Right ventricle myocardium superior (tissue), 1 donor: ENCODE results near the gene BTD. TPM values are rescaled to one million over a fixed set of nuclear protein-coding genes. Genes with fewer than 3 reads are reported as not detected.

Experiments used
- ATAC-seq: fragments of 200-7000 bp; cut with Tn5 transposase; one replicate; pipeline ENCODE4 v1.9.1; 2020; ENCODE audit warnings: mild to moderate bottlenecking; ENCODE audit not compliant: poor library complexity
- DNase-seq: peaks from one replicate; pipeline ENCODE4 v3.0.0-alpha.2; 2020
- intact Hi-C: fragments of 100-400 bp; cut with DNase I; formaldehyde crosslinking; loops from one replicate; pipeline ENCODE4 v1.11.2; 2022
- total RNA-seq: library from RNA; stranded (reverse); fragmentation: NEBNext Ultra II Directional; extraction: Animal tissue kit (Norgen Biotek cat#: 25700); gene quantifications from one replicate; pipeline ENCODE4 v1.2.1, GENCODE V29; 2021
- donor health status: DM: no; HTN: yes; CAD: no; lungs with severe emphysema.

Gene BTD
- total RNA-seq, 1 donor from 2014 or later: 10.3 TPM

DNA sequence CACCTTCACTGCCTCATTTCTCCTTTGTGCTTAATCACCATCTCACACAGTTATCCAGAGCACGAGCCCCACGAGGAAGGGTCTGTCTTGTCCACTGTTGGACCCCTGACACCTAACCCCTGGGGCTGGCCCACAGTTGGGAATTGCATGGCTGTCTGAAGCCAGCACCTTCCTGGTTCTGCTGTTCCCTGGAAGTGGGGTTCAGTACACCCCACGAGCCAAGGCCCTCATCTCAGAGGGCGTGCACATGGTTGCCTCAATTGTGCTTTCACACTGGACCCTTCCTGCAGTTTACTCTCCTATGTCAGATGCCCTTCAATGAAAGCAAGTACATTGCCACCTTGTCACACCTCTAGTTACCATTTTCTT is 30.7 kb downstream of the BTD start:
- intact Hi-C loops: loop anchor here (5.0 to 10.0 kb wide), 2 partner anchors 180 to 613 kb away; no protein-coding TSS in a partner anchor
- no peak for DNase-seq
- ATAC-seq: no peak

DNA sequence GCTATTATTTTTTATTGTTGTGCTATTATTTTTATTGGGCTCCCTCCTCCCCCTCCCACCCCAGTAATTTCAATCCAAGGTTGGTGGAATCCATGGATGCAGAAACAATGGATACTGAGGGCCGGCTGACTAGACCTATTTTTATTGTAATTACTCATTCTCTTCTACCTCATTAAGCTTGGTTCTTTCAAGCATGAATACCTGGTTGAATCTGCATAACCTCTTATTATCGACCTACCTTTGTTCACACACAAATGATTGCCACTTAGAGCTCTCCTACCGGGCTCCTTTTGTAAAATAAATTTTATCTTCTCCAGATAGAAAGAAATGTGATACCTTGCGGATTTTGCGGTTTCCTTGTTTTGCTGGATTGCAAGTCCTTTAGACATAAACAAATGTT is 31.6 kb downstream of the BTD start:
- intact Hi-C loops: loop anchor here (5.0 to 10.0 kb wide), 2 partner anchors 179 to 612 kb away; no protein-coding TSS in a partner anchor
- DNase-seq: no peak
- ATAC-seq: no peak

DNA sequence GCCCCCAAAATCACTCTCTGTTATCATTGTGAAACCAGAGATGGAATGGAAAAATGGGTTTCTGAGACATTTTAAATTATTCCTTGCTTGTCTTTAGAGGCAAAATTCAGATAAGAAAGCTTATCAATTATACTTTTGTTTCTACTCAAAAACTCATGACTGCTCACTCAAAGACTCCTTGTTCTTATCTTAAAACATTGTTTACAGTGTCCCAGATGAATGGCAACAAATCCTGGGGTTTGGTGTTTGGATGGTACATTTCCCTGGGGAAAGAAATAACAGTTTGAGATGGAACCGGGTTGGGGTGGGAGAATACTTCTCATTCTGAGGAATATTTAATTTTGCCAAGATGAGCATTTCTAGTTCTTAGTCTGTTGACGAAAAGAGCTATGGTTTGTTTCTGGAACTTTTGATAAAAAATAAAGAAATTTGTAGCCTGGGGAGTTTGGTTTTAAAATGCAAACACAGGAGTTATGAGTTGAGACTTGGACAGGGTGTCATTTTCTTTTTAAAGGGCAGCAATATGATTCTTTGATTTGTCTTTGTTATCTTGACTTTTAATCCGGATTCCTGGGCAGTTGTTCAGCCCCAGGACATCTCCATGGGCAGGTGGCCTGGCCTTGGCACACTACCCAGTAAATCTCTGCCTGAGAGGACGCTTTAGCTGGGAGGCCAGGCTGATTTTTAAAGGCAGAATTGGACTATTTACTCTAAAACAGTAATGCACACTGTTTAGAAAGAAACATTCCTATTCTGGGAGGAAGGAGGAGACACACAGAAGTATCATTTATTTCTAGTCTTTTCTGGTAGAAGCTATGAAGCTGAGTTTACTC is 32.4 kb downstream of the BTD start:
- intact Hi-C loops: loop anchor here (5.0 to 10.0 kb wide), 2 partner anchors 178 to 611 kb away; no protein-coding TSS in a partner anchor
- no peak for DNase-seq

DNA sequence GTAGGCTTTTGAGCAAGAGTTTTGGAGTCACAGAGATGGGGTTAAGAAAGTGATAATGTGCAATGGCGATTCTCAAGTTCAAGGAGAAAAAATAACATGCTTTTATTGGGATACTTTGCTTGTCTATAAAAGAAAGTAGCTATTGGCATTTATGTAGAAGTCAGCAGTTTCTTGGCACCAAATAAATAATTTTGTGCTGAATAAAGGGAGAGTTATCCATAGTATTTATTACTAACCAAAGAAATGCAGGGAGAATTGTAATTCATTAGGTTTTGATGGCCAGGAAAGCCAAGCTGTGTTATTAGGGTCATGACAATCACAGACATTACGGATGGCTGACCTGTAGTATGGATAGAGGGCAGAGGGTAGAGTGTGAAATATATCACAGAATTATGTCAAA is 33.1 kb downstream of the BTD start:
- no peak for ATAC-seq
- intact Hi-C loops: loop anchor here (5.0 to 10.0 kb wide), 2 partner anchors 178 to 610 kb away; no protein-coding TSS in a partner anchor
- DNase-seq: no peak

More for the DNA sequence above, 32.4 kb downstream of the BTD start:
- no peak for ATAC-seq

DNA sequence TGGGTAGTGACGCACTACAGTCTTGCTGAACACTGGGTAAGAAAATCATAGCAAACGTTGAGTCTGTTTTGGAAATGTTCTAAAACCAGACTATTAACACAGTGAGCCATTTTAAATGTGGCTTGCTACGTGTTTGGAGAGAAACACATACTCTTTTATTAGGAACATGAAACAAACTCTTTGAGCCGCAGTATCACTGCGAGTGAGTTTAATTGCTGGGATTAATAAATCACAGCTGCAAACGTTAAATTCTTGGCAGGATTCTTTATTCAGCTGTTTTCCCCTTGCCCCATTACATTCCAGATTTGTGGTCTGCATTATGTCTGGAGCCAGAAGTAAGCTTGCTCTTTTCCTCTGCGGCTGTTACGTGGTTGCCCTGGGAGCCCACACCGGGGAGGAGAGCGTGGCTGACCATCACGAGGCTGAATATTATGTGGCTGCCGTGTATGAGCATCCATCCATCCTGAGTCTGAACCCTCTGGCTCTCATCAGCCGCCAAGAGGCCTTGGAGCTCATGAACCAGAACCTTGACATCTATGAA is 33.6 kb downstream of the BTD start:
- intact Hi-C loops: loop anchor here (10.0 kb wide), 1 partner anchor 610 kb away; no protein-coding TSS in a partner anchor
- no peak for DNase-seq
- ATAC-seq: no peak

DNA sequence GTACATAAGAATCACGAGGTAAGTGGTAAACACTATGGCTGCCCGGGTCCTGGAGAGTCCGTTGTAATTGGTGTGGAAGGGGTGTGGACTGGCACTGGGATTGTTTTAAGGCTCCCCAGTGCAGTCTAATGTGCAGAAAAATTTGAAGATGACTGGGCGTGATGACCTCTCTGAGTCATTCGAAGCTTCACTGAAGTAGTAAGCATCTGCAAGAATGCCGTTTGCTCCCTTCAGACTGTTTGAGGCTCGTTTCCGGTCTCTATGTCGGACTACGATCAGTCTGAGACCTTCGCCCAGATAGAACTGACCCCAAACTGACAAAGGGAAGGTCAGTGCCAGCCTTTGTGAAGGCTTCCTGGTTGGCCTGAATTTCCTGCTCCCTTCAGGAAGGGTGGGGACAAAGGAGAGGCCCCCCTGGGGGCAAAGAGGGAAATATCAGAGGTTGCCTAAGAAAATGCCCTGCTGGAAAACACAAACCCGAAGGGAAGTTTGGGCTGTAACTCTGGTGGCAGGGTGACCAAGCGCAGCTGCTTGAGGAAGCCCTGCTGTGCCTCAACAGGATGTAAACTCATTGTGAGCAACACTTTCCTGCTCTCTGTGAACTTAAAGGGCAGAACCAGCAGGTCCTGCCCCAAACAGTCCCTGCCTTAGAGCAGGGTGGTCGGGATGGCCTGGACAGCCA is 34.6 kb downstream of the BTD start:
- intact Hi-C loops: loop anchor here (10.0 kb wide), 1 partner anchor 609 kb away; no protein-coding TSS in a partner anchor
- DNase-seq: peak; percentile 52
- ATAC-seq: peak; percentile 50

DNA sequence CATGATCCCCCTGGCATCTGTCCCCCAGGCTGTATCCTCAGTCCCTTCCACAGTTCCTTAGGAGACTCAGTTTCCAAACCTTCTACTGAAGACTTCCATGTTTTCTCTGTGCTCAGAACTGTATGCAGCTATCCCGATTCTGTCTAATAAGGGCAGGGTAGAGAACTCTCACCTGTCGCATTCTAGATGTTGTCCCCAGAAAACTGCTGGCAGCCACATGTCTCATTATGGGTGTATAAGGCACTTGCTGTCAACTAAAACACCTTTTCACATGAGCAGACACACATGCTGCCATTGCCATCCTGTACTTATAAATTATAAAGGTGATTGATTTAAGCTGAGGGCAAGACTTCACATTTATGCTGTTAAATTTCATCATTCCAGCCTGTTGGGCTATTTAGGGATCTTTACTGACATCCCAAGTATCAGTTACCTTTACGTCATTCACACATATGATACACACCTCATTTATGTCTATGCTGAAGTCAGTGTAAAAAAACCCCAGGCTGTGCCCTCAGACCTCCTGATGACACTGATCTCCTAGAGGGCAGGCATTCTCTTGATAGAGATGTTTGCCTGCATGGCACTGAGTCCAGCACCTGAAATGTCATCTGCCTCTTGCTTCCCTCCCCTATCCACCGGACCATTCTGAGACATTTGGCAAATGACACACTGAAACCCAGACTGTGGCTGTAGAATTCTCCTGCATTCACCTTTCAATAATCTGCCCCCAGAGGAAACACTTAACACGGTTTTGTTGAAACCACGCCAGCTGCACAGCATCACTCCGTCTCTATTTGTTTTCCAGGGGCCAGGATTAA is 35.8 kb downstream of the BTD start:
- intact Hi-C loops: loop anchor here (10.0 kb wide), 1 partner anchor 607 kb away; no protein-coding TSS in a partner anchor
- no peak for ATAC-seq
- no peak for DNase-seq

DNA sequence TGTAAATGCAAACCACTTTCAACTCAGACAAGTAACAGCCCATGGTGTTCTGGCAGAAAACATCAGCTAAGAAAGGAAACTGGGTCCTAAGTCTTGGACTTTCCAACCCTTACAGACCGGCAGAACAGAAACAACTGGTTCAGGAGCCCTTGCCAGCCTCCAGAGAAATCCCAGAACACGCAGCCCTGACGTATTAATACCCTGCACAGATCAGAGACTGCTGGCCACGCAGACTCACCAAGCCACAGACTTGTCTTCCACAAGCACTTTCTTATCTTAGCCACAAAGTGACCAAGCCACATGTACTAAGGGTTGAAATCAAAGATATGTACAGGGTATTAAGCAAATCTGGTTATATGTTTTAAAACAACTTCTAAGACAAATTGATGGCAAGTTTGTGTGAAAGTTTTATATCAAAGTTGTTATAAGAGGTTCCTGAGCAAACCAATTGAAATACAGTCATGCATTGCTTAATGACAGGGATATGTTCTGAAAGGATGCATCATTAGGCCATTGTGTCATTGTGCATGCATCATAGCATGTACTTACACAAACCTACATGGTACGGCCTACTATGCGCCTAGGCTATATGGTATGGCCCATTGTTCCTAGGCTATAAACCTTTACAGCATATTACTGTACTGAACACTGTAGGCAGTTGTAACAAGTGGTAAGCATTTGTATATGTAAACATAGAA is 36.8 kb downstream of the BTD start:
- no peak for ATAC-seq
- intact Hi-C loops: loop anchor here (10.0 kb wide), 1 partner anchor 606 kb away; no protein-coding TSS in a partner anchor

DNA sequence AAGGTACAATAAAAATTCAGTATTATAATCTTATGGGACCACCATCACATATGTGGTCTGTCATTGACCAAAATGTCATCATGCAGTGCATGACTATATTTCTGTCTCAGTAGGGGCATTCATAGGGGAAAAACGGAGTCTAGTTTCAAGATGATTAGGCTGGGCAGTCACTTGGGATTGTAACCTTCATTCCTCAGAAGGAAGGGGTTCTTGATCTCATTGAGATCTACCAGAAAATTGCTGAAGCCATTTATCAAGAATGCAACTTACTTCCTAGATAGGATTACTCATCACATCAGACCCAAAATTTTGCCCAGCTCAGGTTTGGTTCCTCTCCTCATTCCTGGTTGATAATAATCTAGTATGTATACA is 37.3 kb downstream of the BTD start:
- intact Hi-C loops: loop anchor here (10.0 kb wide), 1 partner anchor 606 kb away; no protein-coding TSS in a partner anchor
- DNase-seq: no peak
- ATAC-seq: no peak

More for the DNA sequence above, 36.8 kb downstream of the BTD start:
- DNase-seq: no peak

DNA sequence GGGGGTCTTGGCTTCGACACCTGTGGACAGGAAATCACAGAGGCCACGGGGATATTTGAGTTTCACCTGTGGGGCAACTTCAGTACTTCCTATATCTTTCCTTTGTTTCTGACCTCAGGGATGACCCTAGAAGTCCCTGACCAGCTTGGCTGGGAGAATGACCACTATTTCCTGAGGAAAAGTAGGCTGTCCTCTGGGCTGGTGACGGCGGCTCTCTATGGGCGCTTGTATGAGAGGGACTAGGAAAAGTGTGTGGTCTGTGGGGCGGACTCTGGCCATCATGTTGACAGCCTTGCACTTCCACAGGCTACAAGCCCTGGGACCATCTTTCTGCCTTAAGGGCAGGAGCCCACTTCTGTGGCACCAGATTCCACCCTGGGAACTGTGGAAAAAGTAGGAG is 43.7 kb downstream of the BTD start:
- DNase-seq: no peak
- intact Hi-C loops: no loop called here
- no peak for ATAC-seq

DNA sequence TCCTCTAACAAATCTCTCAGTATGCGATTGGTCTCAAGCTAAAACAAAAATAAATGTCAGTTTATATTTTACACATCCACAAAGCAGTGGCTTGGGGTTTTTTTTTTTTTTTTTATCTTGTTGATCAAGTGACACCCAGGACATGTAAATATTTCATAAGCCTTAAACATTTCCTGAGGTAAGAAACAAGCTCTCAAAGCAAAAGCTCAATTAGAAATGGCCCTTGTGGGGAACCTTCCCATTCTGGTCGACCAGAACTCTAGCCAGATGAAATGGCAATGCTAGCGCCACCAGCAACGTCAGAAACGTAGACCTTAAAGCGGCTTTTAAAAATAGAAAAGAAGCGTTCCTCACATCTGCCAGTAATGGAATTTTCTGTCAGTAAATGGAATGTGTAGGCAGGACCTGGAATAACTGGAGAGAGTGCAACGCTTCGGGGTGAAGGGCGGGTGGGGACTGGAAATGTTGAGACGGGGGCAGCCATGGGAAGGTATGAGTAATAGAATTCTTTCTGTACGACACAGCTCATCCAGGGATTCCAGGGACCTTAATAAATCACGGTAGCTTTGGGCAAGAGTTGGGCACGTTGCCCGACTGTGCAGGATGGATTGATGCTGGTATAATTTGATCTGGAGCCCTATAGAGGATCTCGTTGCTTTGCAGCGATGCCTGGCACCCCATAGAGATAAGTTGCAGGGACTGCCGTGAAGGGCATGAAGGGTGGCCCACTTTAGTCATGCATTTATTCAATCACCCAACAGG is 44.4 kb downstream of the BTD start:
- ATAC-seq: no peak
- no peak for DNase-seq
- intact Hi-C loops: no loop called here

DNA sequence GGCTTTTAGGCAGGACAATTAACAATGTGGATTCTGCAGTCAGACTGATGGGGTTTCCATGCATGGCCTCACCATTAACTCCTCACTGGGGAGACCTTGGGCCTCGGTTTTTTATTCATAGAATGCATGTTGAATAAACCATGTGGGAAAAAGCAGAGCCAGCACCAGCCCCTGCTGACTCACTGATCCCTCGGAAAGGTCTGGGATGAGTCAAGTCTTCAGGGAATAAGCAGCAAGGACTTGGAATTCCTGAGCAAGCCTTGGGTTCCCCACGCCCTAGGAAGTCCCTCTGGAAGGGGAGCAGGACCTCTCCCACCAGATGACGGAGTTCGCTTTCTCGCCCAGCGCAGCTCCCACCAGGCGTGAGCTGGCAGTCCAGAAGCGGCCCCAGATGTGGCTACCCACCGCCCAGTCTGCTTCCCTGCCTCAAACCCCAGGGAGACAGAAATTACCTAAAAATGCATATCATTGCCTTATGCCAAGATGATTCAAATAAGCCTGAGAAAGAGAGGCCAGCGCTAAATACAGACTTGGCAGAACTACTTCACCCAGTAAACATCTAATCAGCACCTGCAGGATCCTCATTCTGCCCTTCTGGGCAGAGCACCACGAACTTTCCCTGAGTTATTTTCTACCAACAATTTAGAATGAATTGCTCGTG is 45.4 kb downstream of the BTD start:
- ATAC-seq (peak; percentile 71), DNase-seq (peak; percentile 50)
- intact Hi-C loops: no loop called here

DNA sequence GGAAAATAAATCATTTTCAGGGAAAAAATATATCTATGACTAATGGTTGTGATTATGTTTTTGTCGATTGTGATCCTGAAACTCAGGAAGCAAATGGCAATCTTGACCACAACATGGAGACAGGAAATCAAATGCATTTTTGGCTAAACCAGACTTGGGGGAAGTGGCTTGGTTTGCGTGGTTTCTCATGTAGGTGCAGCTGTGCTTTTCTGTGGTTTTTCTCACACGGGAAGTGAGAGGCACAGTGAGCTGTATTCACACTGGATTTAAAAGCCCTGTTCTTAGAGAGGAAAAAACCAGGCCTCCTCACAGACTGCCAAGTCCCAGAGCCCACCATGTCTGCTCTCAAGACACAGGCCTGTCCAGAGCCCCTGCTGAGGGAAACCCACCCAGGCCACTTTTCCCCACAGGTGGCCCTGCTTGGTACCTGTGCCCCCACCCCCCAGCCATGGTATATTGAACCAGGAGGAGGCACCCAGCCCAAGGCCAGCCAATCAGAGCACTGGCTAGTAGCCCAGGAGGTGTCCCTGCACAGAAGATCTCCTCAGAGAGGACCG is 46.1 kb downstream of the BTD start:
- intact Hi-C loops: no loop called here
- ATAC-seq (peak; percentile 61), DNase-seq (no peak)

DNA sequence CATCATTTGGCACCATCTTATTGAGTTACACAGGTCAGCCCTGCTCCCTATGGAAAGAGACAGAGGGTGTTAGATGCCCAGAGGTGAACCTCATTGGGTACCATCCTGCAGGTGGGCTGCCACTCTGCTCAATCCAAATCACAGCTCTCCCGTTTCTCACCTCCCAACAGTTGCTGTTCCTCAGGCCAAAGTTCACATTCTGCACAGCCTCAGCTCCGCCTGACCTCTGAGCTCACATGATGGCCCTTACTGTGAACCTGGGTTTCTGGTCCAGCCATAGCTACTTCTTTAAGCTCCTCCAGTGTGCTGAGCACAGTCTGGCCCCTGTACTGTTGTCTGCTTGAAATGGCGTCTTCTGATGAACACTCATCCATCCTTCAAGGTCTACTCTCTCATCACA is 47.8 kb downstream of the BTD start:
- DNase-seq (no peak), ATAC-seq (no peak)
- intact Hi-C loops: no loop called here

DNA sequence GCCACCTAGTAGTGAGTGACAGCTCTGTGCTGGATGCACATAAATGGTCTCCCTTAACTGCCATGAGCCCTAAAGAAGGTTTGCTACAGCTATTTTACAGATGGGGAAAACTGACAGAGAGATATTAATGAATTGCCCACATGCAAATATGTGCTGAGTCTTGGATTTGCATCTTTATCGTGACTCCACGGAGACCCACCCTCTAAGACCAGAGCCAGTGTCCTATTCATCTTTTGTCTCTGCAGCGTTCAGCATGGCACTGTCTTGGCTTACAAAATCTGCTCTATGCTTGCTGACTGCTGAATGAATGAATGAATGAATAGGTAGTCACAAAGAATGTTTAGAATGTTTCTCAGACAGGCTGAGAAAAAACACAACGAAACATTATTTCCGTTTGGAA is 48.3 kb downstream of the BTD start:
- DNase-seq (no peak), ATAC-seq (no peak)
- intact Hi-C loops: no loop called here

DNA sequence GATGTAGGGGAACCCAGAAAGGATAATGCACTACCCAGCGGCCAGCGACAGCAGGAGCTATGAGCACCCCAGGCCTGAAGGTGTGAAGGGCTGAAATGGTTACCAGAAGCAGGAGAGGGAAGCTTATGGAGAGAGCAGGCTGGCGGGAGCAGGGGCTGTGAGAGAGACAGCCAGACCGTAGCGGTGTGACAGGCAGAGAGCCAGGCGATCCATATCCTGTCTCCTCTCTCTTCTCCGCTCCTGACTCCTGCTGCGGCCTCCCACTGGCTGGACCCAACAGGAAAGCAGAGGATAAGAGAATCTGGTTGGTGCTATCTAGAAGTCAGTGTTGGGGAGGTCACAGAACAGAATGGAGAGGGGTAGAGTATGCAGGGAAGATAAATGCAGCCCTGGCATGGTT is 49.9 kb downstream of the BTD start:
- intact Hi-C loops: no loop called here
- ATAC-seq (no peak), DNase-seq (no peak)

DNA sequence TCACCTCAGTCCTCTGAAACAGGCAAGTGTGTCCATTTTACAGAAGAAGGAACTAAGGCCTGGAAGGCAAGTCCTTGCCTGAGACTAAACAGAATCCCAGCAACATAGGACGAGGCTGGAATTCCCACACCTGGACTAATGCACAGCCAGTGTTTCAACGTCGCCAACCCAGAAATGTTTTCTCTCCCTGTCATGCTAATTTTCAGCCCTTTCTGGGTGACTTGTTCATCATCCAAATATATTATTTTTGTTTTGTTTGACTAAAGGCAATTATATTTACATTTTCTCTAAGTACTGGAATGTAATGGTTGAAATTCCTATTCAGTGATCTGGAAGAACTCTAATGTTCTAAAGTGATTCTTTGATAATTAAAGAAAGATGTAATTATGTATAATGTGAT is 51.8 kb downstream of the BTD start:
- intact Hi-C loops: no loop called here
- no peak for DNase-seq
- ATAC-seq: no peak
